Activated T-helper 17 cell treated with anti-CD3 and anti-CD28 coated beads, Interleukin-2, amount 50 U/mL, for 72 hours (primary cell): ENCODE results near the gene PLEKHM2. TPM values are rescaled to one million over a fixed set of nuclear protein-coding genes. Genes with fewer than 3 reads are reported as not detected.

Experiments
- ATAC-seq: fragments of 150-1000 bp; cut with Tn5 transposase; replicated peaks from 2 replicates; pipeline ENCODE4 v1.10.0; 2021; ENCODE audit warnings: mild to moderate bottlenecking, moderate library complexity
- H3K27ac Mint-ChIP-seq: one replicate; pipeline ENCODE4 v1.8.0; 2022; ENCODE audit warnings: mixed read lengths
- H3K27me3 Mint-ChIP-seq: one replicate; pipeline ENCODE4 v1.8.0; 2022; ENCODE audit warnings: mixed read lengths
- H3K36me3 Mint-ChIP-seq: one replicate; pipeline ENCODE4 v1.8.0; 2022; ENCODE audit warnings: low read depth, mild to moderate bottlenecking, mixed read lengths
- H3K4me1 Mint-ChIP-seq: one replicate; pipeline ENCODE4 v1.8.0; 2022; ENCODE audit warnings: mixed read lengths
- H3K4me3 Mint-ChIP-seq: one replicate; pipeline ENCODE4 v1.8.0; 2022; ENCODE audit warnings: mild to moderate bottlenecking, mixed read lengths
- H3K9me3 Mint-ChIP-seq: one replicate; pipeline ENCODE4 v1.8.0; 2022; ENCODE audit warnings: mixed read lengths
- total RNA-seq, 2 donors: library from RNA; stranded (reverse); gene quantifications; one replicate each; pipeline ENCODE4 v1.2.3, GENCODE V29; 2022

PLEKHM2 gene
- total RNA-seq, 2 donors from 2014 or later: 32.2 to 50.5 TPM

DNA sequence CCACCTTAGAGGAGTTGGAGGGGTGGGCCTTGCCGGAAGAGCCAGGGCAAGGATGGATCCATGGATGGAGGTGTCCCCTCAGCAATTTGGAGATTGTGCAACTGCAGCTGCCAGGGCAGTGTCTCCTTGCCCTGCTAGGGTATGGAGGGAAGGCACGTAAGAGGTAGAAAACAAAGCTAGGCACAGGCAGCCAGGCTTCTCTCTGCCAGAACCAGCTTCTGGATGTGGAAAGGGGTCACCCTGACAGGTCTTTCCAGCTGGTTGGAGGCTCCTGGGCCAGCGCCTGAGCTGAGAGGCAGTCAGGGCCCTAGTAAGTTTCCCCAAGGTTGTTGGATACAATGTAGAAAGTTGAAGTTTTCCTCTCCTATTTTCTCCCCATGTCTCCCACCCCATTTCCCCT is 36.7 kb downstream of the PLEKHM2 start:
- Mint-ChIP-seq H3K4me1 (no peaks in the 10 kb centered on the region), H3K36me3 (peaks cover 61% of the 10 kb centered on the region), H3K27me3 (no peaks in the 10 kb centered on the region), H3K27ac (no peak overlapping the region), H3K9me3 (no peaks in the 10 kb centered on the region), H3K4me3 (no peak overlapping the region)
- ATAC-seq: no peak

DNA sequence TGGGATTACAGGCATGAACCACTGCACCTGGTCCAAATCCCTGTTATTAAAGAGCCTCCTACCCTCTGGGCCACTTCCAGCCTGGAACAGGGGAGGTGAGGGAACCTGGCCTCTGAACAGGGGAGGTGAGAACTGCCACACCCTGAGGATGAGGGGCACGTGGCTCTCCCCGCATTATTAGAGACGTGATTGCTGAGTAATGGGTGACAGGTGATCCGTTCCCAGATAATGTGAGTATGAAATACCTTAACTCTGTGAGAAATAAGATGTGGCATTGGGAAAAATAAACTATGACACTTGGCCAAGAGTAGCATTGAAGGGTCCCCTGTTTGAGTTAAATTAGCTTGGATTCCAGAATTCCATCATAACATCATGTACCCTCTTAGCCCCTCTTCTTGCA is 38.3 kb downstream of the PLEKHM2 start:
- Mint-ChIP-seq H3K4me3 (no peak overlapping the region), H3K27me3 (no peaks in the 10 kb centered on the region), H3K4me1 (no peaks in the 10 kb centered on the region), H3K9me3 (no peaks in the 10 kb centered on the region), H3K27ac (no peak overlapping the region), H3K36me3 (peaks cover 66% of the 10 kb centered on the region)
- no peak for ATAC-seq

DNA sequence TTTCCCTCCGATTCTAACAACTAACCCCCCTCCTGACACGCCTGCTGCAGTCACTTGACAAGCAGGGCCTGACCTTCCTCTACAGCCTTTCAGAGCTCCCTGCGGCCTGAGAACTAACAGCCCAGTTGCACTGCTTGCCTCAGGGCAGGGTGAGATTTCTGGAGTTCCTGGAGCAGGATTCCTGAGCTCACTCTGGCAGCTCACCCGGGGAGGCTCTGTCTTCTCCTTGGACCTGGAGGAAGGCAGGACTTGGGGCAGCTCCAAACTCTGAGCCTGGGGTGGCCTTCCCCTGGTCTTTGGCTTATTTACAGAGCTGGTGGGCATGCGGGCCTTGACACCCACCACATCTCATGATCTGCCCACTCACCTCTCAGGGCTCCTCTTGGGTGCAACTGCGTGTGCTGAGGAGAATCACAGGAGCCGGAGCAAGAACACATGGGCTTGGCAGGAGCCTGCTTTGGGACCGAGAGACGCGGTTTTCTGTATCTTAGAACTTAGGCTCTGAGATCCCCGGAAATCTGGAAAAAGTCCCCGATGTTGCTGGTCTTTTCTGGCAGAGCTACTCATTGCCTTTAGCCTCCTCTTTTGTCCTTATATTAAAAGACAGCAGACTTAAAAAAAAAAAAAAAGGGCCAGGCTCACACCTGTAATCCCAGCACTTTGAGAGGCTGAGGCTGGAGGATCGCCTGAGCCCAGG is 38.9 kb downstream of the PLEKHM2 start:
- ATAC-seq: no peak
- no peak overlapping the region for H3K4me3 Mint-ChIP-seq
- no peaks in the 10 kb centered on the region for H3K27me3 Mint-ChIP-seq
- peaks cover 66% of the 10 kb centered on the region for H3K36me3 Mint-ChIP-seq
- H3K9me3 Mint-ChIP-seq: no peaks in the 10 kb centered on the region
- no peaks in the 10 kb centered on the region for H3K4me1 Mint-ChIP-seq
- no peak overlapping the region for H3K27ac Mint-ChIP-seq

DNA sequence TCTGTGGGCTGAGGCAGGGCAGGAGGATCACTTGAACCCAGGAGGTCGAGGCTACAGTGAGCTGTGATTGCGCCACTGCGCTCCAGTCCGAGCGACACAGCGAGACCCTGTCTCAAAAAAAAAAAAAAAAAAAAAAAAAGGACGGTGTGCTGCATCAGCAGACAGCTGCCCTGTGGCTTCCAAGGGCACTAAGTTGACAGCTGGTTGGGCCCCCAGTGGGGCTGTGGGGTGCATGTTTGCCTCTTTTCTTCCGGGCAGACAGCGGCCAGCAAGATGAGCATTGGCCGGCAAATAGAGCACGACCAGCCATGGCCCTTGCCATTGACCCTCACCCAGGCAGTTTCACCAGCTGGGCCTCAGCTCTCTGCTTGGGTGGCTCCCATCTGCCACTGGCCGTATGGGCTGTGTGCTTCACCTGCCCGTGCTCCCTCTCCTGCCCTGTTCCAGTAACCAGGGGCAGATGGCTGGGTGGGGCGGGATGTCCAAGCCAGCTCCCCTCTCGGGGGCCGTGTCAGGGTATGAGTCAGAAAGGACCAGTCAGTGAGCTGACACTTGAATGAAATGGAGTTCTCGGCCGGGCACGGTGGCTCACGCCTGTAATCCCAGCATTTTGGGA is 39.6 kb downstream of the PLEKHM2 start:
- no peaks in the 10 kb centered on the region for H3K4me1 Mint-ChIP-seq
- no peak overlapping the region for H3K4me3 Mint-ChIP-seq
- ATAC-seq: no peak
- no peaks in the 10 kb centered on the region for H3K9me3 Mint-ChIP-seq
- H3K27ac Mint-ChIP-seq: no peak overlapping the region
- H3K36me3 Mint-ChIP-seq: peaks cover 60% of the 10 kb centered on the region
- H3K27me3 Mint-ChIP-seq: no peaks in the 10 kb centered on the region

DNA sequence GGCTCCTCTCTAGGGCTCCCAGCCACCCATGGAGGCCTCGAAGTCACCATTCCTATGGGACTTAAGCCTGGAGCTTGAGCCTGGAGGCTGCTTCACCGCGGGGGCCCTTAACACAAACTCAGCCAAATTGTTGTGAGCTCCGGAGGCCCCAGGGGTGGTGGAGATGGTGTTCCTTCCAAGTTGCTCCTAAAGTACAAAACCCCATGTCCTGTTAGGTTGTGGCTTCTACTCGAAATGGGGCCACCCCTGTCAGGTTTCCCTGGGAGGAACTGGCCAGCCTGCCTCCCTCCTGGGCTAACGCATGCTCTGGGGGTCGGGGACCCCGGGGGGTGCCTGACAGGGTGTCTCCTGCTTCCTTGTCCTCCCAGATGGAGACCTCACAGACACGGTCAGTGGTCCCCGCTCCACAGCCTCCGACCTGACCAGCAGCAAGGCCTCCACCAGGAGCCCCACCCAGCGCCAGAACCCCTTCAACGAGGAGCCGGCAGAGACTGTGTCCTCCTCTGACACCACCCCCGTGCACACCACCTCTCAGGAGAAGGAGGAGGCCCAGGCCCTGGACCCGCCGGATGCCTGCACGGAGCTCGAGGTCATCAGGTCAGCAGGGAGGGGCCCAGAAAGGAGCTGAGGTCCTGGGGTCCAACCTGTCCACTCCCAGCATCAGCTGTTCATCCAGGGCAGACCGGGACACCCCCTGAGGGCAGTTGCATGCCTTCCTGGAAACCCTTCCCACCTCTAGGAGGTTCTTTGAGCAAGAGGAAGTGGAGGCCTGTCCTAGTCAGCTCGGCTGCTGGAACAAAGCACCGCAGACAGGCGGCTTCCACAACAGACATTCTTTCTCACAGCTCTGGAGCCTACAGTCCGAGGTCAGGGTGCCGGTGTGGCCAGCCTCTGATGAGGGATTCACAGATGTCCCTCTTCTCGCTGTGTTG is 41.1 kb downstream of the PLEKHM2 start:
- H3K36me3 Mint-ChIP-seq: peaks cover 47% of the 10 kb centered on the region
- ATAC-seq: no peak
- no peaks in the 10 kb centered on the region for H3K4me1 Mint-ChIP-seq
- peak overlapping the region; percentile 60 for H3K27ac Mint-ChIP-seq
- no peak overlapping the region for H3K4me3 Mint-ChIP-seq
- no peaks in the 10 kb centered on the region for H3K27me3 Mint-ChIP-seq
- no peaks in the 10 kb centered on the region for H3K9me3 Mint-ChIP-seq

DNA sequence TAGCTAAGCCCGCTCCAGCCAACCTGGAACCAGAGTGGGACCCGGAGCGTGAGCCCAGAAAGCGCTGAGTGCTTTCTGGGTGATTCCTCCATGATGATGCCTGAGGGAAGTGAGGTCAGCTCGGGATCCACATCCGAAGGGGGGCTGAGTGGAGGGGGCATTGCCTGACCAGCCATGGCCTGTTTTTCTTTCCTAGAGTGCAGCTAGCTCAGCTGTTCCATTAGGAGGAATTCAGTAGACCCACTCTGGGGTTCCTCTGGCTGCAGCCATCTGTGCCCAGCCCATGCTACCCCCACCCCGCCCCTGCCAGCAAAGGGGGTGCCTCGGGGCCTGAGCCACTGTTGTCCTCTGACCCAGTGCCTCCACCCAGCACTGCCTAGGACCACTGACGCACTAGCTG is 42.4 kb downstream of the PLEKHM2 start:
- peaks cover 40% of the 10 kb centered on the region for H3K36me3 Mint-ChIP-seq
- H3K4me1 Mint-ChIP-seq: no peaks in the 10 kb centered on the region
- H3K9me3 Mint-ChIP-seq: no peaks in the 10 kb centered on the region
- H3K27ac Mint-ChIP-seq: no peak overlapping the region
- H3K4me3 Mint-ChIP-seq: no peak overlapping the region
- no peak for ATAC-seq
- no peaks in the 10 kb centered on the region for H3K27me3 Mint-ChIP-seq

DNA sequence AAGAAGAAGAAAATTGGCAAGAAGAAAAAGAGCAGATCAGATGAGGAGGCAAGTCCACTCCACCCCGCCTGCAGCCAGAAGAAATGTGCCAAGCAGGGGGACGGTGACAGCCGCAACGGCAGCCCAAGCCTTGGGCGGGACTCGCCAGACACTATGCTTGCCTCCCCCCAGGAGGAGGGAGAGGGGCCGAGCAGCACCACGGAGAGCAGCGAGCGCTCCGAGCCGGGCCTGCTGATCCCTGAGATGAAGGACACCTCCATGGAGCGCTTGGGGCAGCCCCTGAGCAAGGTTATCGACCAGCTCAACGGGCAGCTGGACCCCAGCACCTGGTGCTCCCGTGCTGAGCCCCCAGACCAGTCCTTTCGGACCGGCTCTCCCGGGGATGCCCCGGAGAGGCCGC is 42.9 kb downstream of the PLEKHM2 start:
- H3K27me3 Mint-ChIP-seq: no peaks in the 10 kb centered on the region
- H3K36me3 Mint-ChIP-seq: peaks cover 45% of the 10 kb centered on the region

DNA sequence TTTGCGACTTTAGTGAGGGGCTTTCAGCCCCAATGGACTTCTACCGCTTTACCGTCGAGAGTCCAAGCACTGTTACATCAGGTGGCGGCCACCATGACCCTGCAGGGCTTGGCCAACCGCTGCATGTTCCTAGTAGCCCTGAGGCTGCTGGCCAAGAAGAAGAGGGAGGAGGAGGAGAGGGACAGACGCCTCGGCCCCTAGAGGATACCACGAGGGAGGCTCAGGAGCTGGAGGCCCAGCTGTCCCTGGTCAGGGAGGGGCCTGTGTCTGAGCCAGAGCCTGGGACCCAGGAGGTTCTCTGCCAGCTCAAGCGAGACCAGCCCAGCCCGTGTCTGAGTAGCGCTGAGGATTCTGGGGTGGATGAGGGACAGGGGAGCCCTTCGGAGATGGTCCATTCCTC is 43.3 kb downstream of the PLEKHM2 start:
- no peak overlapping the region for H3K27ac Mint-ChIP-seq
- H3K4me3 Mint-ChIP-seq: no peak overlapping the region
- ATAC-seq: no peak
- H3K27me3 Mint-ChIP-seq: no peaks in the 10 kb centered on the region
- peaks cover 47% of the 10 kb centered on the region for H3K36me3 Mint-ChIP-seq
- no peaks in the 10 kb centered on the region for H3K9me3 Mint-ChIP-seq
- no peaks in the 10 kb centered on the region for H3K4me1 Mint-ChIP-seq

More for the DNA sequence above, 42.9 kb downstream of the PLEKHM2 start:
- Mint-ChIP-seq H3K27ac (no peak overlapping the region), H3K4me1 (no peaks in the 10 kb centered on the region), H3K4me3 (no peak overlapping the region), H3K9me3 (no peaks in the 10 kb centered on the region)
- ATAC-seq: no peak

DNA sequence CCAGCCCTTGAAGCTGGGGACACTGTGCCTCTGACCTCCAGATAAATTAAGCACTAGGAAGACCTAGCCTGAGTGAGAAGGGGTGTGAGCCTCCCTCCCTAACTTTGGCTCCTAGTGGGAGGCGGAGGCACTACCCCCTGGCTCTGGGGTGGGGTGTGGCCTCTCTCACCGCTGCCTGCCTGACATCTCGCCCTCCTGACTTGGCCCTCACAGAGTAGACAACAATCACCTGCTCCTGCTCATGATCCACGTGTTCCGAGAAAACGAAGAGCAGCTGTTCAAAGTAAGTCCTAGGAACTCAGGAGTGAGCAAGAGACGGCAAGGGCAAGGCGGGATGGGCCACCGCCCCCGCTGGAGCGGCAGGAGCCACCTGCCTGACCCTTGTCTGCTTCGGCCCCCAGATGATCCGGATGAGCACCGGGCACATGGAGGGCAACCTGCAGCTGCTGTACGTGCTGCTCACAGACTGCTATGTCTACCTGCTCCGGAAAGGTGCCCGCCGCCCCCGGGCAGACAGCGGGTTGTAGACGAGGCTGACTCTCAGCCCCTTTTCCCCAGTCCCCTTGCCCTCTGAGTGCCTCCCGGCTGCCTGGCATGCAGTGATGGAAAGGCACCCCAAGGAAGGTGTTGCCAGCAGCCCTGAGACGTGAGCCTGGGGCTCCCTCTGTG is 43.9 kb downstream of the PLEKHM2 start:
- Mint-ChIP-seq H3K4me1 (no peaks in the 10 kb centered on the region), H3K27ac (no peak overlapping the region)

DNA sequence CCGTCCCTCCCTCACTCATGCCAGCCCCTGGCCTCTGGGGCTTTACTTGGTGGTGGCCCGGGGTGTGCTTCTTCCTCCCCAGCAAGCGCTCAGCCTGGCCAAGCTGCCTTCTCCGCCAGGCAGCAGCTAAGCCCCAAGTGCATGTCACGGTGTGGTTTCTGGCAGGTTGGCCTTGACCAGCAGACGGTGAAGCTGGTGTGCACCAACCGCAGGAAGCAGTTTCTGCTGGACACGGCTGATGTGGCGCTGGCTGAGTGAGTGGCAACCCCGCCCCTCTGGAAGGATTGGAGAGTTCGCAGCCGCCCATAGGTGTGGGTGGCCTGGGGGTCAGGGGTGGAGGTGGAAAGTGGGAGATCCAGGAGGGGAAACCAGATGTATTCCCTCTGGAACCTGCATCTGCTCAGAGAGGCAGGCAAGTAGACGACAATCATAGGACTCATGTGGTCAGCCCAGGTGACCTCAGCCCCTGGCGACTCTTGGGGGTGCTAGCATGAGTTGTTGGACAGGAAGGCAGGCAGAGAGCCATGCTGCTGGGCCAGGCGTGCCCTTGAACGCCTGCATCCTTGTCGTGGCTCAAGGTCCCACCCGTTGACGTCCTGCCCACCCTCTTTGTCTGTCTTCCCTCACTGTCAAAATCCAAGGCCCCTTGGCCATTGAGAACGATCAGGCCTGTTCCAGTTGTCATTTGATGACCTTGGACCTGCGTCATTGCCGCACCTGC is 45.0 kb downstream of the PLEKHM2 start:
- Mint-ChIP-seq H3K4me3 (no peak overlapping the region), H3K27me3 (no peaks in the 10 kb centered on the region), H3K36me3 (peaks cover 51% of the 10 kb centered on the region), H3K27ac (no peak overlapping the region), H3K9me3 (no peaks in the 10 kb centered on the region), H3K4me1 (no peaks in the 10 kb centered on the region)
- ATAC-seq: no peak

More for the DNA sequence above, 43.9 kb downstream of the PLEKHM2 start:
- Mint-ChIP-seq H3K9me3 (no peaks in the 10 kb centered on the region), H3K27me3 (no peaks in the 10 kb centered on the region), H3K4me3 (no peak overlapping the region), H3K36me3 (peaks cover 47% of the 10 kb centered on the region)
- ATAC-seq: no peak

DNA sequence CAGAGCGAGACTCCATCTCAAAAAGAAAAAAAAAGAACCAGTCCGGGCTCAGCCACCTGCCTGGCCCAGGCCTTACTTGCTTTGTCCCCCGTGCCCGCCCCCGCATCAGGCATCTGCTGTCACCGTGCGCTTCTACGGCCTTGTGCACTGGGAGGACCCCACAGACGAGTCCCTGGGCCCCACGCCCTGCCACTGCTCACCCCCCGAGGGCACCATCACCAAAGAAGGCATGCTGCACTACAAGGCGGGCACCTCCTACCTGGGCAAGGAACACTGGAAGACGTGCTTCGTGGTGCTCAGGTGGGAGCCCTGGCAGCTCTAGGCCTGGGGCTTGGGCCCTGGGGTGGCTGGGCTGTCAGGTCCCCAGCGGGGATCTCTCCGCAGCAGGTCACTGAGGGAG is 46.3 kb downstream of the PLEKHM2 start:
- H3K4me3 Mint-ChIP-seq: no peak overlapping the region
- no peaks in the 10 kb centered on the region for H3K9me3 Mint-ChIP-seq
- no peak for ATAC-seq
- no peaks in the 10 kb centered on the region for H3K27me3 Mint-ChIP-seq
- H3K4me1 Mint-ChIP-seq: no peaks in the 10 kb centered on the region
- H3K36me3 Mint-ChIP-seq: peaks cover 43% of the 10 kb centered on the region
- H3K27ac Mint-ChIP-seq: no peak overlapping the region

DNA sequence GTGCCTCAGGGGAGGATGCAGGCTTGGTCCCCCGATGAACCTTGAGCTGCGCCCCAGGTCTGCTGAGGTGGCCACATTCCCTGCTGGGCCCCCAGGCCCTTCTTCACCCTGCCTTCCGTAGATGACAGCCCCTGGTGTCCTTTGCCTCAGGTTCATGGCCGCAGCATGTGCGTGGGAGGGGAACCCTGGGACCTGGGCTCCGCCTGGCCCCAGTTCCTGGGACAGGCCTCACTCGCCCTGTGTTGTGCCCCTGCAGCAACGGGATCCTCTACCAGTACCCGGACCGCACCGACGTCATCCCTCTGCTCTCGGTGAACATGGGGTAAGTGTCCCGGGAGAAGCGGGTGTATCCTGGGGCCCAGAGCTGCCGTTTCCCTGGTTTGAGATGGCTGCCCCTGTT is 46.8 kb downstream of the PLEKHM2 start:
- Mint-ChIP-seq H3K4me3 (no peak overlapping the region), H3K27me3 (no peaks in the 10 kb centered on the region), H3K36me3 (peaks cover 40% of the 10 kb centered on the region), H3K27ac (no peak overlapping the region), H3K4me1 (no peaks in the 10 kb centered on the region), H3K9me3 (no peaks in the 10 kb centered on the region)
- ATAC-seq: no peak

DNA sequence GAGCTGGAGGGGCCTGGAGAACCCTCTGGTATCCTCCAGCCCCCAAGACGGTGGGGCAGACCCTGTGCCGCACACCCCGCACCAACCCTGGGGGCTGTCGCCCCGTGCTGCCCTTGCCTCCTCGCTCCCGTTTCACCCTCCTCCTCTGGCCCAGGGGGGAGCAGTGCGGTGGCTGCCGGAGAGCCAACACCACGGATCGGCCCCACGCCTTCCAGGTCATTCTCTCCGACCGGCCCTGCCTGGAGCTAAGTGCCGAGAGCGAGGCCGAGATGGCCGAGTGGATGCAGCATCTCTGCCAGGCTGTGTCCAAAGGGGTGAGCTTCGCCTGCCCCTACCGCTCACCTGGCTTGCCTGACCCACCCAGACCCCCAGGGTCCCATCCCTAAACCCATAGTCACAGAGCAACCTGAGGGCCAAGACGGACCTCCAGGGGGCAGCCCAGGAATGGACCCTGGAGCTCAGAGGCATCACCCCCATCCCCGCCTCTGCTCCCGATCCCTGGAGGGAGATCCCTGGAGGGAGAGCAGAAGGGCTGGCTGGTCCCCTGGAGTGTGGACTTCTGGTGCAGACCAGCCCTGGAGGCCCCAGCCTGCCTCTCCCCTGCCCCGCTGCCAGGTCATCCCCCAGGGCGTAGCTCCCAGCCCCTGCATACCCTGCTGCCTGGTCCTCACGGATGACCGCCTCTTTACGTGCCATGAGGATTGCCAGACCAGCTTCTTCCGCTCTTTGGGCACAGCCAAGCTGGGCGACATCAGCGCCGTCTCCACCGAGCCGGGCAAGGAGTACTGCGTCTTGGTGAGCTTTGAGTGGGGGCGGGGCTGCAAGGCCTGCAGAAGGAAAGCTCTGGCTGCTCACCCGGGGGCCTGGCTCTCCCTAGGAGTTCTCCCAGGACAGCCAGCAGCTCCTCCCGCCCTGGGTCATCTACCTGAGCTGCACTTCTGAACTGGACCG is 47.9 kb downstream of the PLEKHM2 start:
- Mint-ChIP-seq H3K27me3 (no peaks in the 10 kb centered on the region), H3K4me3 (no peak overlapping the region), H3K9me3 (no peaks in the 10 kb centered on the region), H3K27ac (no peak overlapping the region), H3K4me1 (no peaks in the 10 kb centered on the region), H3K36me3 (peaks cover 31% of the 10 kb centered on the region)
- no peak for ATAC-seq
